Panc1 (cell line): ENCODE data around the gene VWA7.

Experiments
- CTCF ChIP-seq: fragments of 450-650 bp; IDR thresholded peaks from 2 replicates; pipeline ENCODE4 v1.5.1; 2017; ENCODE audit warnings: mild to moderate bottlenecking
- POLR2AphosphoS5 ChIP-seq: IDR thresholded peaks from 2 replicates; pipeline ENCODE4 v1.6.1; 2012; ENCODE audit warnings: mild to moderate bottlenecking, low read depth, low read length, moderate library complexity

GRCh38 chr6:31813465-31813849 lies 36.3 kb upstream of the VWA7 start:
- no peak for TF ChIP-seq CTCF
- no peak for TF ChIP-seq POLR2AphosphoS5
